Heart left ventricle (tissue), 13 donors: ENCODE measurements around the gene CFAP251.

ENCODE experiments used
- POLR2A ChIP-seq, 2 donors: fragments of 450-650 bp; IDR thresholded peaks; one replicate each; pipeline ENCODE4 v1.6.1; 2017; ENCODE audit warnings: antibody characterized with exemption in 2 of 2, mild to moderate bottlenecking in 2 of 2, moderate library complexity in 2 of 2
- TF ChIP-seq, protein P1 (sequence below), 12 donors: fragments of 200-600 bp; sonication (generic) in 4 of 12; IDR thresholded peaks; one replicate each; pipeline versions ENCODE4 v1.5.0 to v1.8.0; 2018 to 2022; ENCODE audit warnings: antibody characterized with exemption in 12 of 12, mild to moderate bottlenecking in 5 of 12
- donor health status: ischemic (EF 13 %, LVEDD 7.1; RV severe dilation, severe dysfunction).
- donor health status: DM: no; HTN: yes; CAD: no.
- donor health status: DM: no; HTN: no; CAD: no.
- donor health status: ischemic (EF 25% LVEDD 6.9; RV normal size, moderate dysfunction).
- donor health status: ischemic (EF 25% LVEDD 5.7; RV mildly dilated, moderate dysfunction).
- donor health status: ischemic (EF 35%, LVEDD 5.7; RV mildly dilated, moderate dysfunction).
- donor health status: nonischemic (EF 11% LVEDD 7.7; RV severe dilation, severe dysfunction).
- donor health status: DM: yes; HTN: yes; CAD: no.
- donor health status: PGD.
- donor health status: ischemic (EF 29% LVEDD 5.4; RV normal size, mild dysfunction).
- donor health status: nonischemic (EF 23%, LVEDD 6.1; RV moderate dilation, normal function).

DNA sequence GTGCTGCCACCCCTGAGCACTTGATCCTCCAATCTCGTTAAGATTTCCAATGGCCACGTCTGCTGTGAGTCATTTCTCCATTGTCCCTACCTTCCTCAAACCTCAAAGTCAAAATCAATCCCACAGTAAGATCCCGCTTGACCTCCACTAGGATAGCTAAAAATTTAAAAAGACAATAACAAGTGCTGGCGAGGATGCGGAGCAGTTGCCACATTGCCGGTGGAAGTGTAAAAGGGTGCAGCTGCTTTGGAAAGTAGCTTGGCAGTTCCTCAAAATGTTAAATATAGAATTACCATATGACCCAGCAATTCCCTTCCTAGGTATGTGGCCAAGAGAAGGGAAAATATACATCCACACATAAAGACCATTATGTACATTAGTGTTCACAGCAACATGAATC, 93.8 kb downstream of the CFAP251 start:
- TF ChIP-seq, protein P1, sequence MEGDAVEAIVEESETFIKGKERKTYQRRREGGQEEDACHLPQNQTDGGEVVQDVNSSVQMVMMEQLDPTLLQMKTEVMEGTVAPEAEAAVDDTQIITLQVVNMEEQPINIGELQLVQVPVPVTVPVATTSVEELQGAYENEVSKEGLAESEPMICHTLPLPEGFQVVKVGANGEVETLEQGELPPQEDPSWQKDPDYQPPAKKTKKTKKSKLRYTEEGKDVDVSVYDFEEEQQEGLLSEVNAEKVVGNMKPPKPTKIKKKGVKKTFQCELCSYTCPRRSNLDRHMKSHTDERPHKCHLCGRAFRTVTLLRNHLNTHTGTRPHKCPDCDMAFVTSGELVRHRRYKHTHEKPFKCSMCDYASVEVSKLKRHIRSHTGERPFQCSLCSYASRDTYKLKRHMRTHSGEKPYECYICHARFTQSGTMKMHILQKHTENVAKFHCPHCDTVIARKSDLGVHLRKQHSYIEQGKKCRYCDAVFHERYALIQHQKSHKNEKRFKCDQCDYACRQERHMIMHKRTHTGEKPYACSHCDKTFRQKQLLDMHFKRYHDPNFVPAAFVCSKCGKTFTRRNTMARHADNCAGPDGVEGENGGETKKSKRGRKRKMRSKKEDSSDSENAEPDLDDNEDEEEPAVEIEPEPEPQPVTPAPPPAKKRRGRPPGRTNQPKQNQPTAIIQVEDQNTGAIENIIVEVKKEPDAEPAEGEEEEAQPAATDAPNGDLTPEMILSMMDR (IDR thresholded peaks at IDR 0.05) = no peak
- TF ChIP-seq POLR2A (IDR thresholded peaks at IDR 0.05) = no peak
